Measurements from ENCODE around the gene ZNF76.

GRCh38 chr6:35220711-35221110 lies 38.8 kb upstream of the ZNF76 start:
- TF ChIP-seq TAF1 (IDR thresholded peaks at IDR 0.05; ENCODE audit: borderline replicate concordance, insufficient read depth, low read length): no peak
- TF ChIP-seq REST (IDR thresholded peaks at IDR 0.05; ENCODE audit: insufficient read depth in 1 of 2, low read depth in 2 of 2, low read length in 2 of 2): no peak
- no peak for TF ChIP-seq POLR2AphosphoS5 (IDR thresholded peaks at IDR 0.05; ENCODE audit: low read depth, low read length)
- TF ChIP-seq SIN3A (IDR thresholded peaks at IDR 0.05; ENCODE audit: borderline replicate concordance, insufficient read depth, low read length): no peak
- TF ChIP-seq FOXP2 (optimal IDR thresholded peaks at IDR 0.05; ENCODE audit: borderline replicate concordance, extremely low read depth, extremely low read length, insufficient read depth): no peak

All from PFSK-1 (cell line).